GM12891 (cell line): ENCODE results near the gene SLC25A17.

Source experiments
- POLR2A ChIP-seq: IDR thresholded peaks from 2 replicates; pipeline ENCODE4 v1.6.1; 2011; ENCODE audit warnings: low read depth, low read length, control low read depth
- POLR2AphosphoS5 ChIP-seq: IDR thresholded peaks from 2 replicates; pipeline ENCODE4 v1.6.1; 2011; ENCODE audit warnings: low read depth, low read length, control low read depth
- SPI1 ChIP-seq: IDR thresholded peaks from 2 replicates; pipeline ENCODE4 v1.6.1; 2011; ENCODE audit warnings: low read depth, low read length, control low read depth
- TAF1 ChIP-seq: IDR thresholded peaks from 2 replicates; pipeline ENCODE4 v1.6.1; 2011; ENCODE audit warnings: low read depth, low read length, control low read depth

- no peak for TF ChIP-seq POLR2A
- TF ChIP-seq POLR2AphosphoS5 = no peak
- no peak for TF ChIP-seq SPI1
- no peak for TF ChIP-seq TAF1
Measured at GRCh38 chr22:40805699-40806203, 13.4 kb downstream of the SLC25A17 start.
